HL-60/S4 treated with phorbol 12-myristate 13-acetate at 8.2 ng/mL for 4 days and 3 days (cell line): Measurements from ENCODE around the gene CPO.
"Not testable (repeated sequence)": the region's sequence is repeated elsewhere in the genome, so short reads cannot be mapped to it uniquely, and the experiment has no call there.

ENCODE experiments used
- in situ Hi-C: fragments of 300-500 bp; cut with MboI; formaldehyde crosslinking; loops from 2 replicates; pipeline ENCODE4 v1.15.0; 2022; ENCODE audit warnings: low sequenced_read_pairs

The CPO gene

GRCh38 chr2:206939340-206939739 lies at the start of gene CPO:
CPO (plus strand) TSS chr2:206939518; CDS start chr2:206939600, 82 bp downstream.
- in situ Hi-C loops, result no loop called here

- in situ Hi-C loops, result no loop called here
Observed at GRCh38 chr2:206890179-206890578, 49.1 kb upstream of the CPO start.

GRCh38 chr2:206890926-206891325 lies 48.4 kb upstream of the CPO start:
- in situ Hi-C loops, result no loop called here

- in situ Hi-C loops, result no loop called here
Observed at GRCh38 chr2:206915121-206915520, 24.2 kb upstream of the CPO start.

GRCh38 chr2:206918263-206918662 lies 21.1 kb upstream of the CPO start:
- in situ Hi-C loops, result no loop called here

- in situ Hi-C loops, result no loop called here
Observed at GRCh38 chr2:206920310-206920709, 19.0 kb upstream of the CPO start.

- in situ Hi-C loops, result no loop called here
Observed at GRCh38 chr2:206920951-206921350, 18.4 kb upstream of the CPO start.

- in situ Hi-C loops, result no loop called here
Observed at GRCh38 chr2:206921529-206921928, 17.8 kb upstream of the CPO start.

- in situ Hi-C loops, result no loop called here
Observed at GRCh38 chr2:206935991-206936842, 3.1 kb upstream of the CPO start.

- in situ Hi-C loops, result no loop called here
Observed at GRCh38 chr2:206936843-206937230, 2.5 kb upstream of the CPO start.

- in situ Hi-C loops, result no loop called here
Observed at GRCh38 chr2:206937555-206937954, 1.8 kb upstream of the CPO start.

- in situ Hi-C loops, result no loop called here
Observed at GRCh38 chr2:206940546-206940945, 1.2 kb downstream of the CPO start.

- in situ Hi-C loops, result no loop called here
Observed at GRCh38 chr2:206942592-206943478, 3.5 kb downstream of the CPO start.

GRCh38 chr2:206953404-206953803 lies 14.1 kb downstream of the CPO start:
- in situ Hi-C loops, result not testable (repeated sequence)

- in situ Hi-C loops, result no loop called here
Observed at GRCh38 chr2:206955253-206955652, 15.9 kb downstream of the CPO start.

- in situ Hi-C loops, result no loop called here
Observed at GRCh38 chr2:206958261-206958660, 18.9 kb downstream of the CPO start.

- in situ Hi-C loops, result no loop called here
Observed at GRCh38 chr2:206962966-206963365, 23.6 kb downstream of the CPO start.

GRCh38 chr2:206968134-206969086 lies 29.1 kb downstream of the CPO start:
- in situ Hi-C loops, result no loop called here

GRCh38 chr2:206969192-206969591 lies 29.9 kb downstream of the CPO start:
- in situ Hi-C loops, result no loop called here

- in situ Hi-C loops, result no loop called here
Observed at GRCh38 chr2:206970589-206971360, 31.5 kb downstream of the CPO start.
